Suppressor macrophage treated with lipopolysaccharide for 4 hours (primary cell): Measurements from ENCODE around the gene IGF2BP3.

Experiments
- DNase-seq: peaks from one replicate; pipeline ENCODE4 v3.0.0-alpha.2; 2020

IGF2BP3 gene

DNA sequence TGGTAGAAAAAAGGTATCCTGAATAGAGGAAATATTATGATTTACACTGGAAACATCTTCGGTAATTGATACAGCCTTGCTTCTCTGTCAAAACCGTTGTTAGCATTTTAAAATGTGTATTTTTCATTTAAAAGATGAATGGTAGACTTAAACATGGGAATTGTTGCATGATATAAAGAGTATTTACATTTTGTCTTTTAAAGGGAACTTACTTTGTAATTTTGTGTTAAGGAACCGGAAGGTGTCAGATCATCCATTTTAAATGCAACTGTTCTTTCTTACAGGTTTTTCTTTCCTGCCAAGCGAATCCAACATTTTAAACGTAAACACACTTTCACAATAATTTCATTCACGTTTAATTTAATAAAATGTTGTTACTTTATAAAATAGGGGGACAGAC is 1.8 kb upstream of the IGF2BP3 start:
- DNase-seq = no peak

DNA sequence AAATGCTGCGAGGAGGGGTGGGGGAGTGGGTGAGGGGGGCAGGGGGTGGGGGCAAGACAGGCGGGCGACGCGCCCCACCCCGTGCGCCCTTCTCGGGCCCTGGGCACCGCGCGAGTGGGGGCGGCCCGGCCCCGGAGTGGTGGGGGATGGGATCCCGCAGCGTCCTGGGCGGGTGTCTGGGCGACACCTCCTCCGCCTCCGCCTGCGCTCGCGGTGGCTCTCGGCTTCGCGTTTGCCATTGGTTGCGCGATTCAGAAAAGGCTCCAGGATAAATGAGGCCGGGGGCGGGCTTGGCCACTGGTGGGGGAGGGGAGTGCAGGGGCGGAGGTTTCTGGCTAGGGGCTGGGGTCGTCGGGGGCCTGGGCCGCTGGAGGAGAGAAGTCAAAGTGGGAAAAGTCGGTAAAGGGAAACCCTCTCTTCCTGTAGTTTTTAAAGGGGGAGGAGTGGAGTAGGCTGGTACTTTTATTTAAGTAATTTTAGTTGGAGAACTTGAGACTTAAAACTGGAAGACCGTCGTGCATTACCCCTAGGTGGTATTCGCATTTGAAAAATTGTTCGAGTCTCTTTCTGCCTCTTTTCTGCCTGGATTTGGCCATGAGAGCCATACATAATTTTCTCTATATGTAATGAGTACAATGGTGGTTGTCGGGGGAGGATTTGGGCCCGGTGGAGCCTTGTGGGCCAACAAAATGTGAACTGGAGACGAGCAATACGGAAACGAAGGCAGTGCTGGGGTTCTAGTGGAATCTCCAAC is 992 bp upstream of the IGF2BP3 start:
- DNase-seq = no peak

DNA sequence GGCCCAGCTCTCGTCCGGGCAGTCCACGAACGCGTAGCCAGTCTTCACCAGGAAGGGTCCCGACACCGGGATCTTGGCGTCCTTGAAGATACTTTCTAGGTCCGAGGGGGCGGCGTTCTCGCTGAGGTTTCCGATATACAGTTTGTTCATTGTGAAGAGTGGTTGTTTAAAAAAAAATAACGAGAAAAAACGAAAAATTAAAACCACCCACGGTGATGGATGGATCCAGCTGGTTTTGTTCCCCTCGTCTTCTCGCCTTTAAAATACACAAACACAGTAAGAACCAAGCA is 385 bp downstream of the IGF2BP3 start:
- DNase-seq = no peak

DNA sequence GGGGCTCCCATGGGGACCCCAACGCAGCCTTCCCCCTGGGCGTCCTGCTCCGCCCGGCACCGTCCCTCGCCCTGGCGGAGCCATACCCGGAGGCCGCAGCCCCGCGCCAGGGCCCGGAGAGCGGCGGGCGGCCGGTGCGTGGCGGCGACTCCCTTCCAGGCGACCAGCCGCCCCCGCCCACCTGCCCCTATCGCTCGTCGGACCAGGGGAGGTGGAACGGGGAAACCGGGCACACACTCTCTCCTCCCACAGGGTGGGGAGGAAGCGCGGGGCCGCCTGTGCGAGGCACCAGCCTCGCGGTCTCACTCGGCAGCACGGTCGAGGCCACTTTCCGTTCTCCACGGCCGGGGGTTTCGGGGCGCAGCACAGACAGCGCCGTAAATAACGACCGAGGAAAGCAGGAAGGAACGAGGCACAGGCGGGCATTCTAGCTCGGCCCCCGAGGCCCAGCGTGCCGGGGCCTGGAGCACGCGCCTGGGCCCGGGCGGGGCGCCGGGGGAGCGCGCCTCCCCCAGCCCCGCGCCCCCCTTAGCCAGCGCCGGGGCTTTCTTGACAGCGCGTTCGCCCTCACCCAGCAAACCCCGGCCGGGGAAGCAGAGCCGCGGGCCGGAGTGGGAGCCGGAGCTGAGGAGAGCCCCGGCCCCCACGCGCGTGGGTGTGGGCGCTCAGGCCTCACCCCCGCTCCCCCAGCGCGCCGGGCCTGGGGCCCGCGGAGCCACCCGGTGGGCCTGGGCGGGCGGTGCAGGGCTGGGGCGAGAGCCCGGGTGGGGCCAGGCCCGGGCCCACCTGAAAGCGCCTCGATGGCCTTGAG is 936 bp downstream of the IGF2BP3 start:
- DNase-seq = peak; percentile 11

DNA sequence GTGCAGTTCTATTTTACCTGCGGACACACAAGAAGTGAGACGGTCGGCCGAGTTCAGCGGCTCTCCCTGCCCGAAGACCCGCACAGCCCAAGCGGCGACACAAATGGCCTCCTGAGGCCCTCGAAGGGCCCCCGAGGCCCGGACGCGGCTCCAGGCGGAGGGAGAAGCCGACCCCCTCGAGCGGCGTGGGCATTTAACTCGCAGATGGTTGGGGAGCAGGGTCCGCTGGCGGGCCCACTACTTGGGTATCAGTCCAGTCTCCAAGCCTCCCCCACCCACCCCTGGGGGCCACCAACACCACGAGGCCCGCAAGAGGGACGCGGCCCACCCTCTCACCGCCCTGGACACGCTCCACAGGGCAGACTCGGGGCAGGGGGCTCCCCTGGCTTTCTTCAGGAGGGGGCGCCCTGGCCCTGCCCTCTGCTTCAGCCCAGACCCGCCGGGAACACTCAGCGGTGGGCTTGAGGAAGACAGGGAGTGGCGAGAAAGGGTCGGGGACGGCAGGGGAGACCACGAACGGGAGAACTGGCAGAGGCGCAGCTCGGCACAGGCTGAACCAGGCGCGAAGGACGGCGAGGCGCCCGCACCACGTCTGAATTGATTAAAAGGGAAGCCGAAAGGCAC is 1.7 kb downstream of the IGF2BP3 start:
- no peak for DNase-seq

DNA sequence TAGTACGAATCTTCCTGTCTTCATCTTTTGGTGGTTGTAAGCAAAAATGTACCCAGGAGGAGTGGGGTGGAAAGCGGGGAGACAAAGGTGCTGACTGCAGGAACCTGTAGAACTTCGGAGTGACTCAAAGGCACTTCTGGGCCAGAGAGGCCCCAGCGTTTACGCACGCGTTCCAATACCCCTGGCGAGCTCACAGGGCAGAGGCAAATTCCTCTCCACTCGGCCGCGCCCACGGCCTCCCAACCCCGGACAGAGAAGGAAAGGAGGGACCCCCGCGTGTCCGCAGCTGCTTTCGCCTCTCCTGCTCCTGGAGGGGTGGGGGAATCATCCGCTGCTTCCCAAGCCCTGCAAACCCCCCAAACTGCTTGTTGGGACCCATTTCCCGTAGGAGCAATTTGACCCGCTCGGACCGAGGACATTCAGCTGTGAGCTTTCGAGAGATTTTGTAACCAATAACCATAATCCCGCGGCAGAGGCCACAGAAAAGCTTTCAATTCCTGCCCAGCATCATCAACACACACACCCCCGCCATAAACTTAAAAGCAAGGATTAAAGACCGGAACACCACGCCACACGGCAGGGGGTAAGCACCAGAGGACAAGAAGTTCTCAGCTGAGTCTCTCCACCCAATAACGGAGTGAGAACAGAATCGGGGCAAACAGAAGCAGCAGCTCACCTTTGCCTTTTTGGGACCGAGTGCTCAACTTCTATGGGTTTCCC is 2.3 kb downstream of the IGF2BP3 start:
- peak; percentile 27 for DNase-seq

DNA sequence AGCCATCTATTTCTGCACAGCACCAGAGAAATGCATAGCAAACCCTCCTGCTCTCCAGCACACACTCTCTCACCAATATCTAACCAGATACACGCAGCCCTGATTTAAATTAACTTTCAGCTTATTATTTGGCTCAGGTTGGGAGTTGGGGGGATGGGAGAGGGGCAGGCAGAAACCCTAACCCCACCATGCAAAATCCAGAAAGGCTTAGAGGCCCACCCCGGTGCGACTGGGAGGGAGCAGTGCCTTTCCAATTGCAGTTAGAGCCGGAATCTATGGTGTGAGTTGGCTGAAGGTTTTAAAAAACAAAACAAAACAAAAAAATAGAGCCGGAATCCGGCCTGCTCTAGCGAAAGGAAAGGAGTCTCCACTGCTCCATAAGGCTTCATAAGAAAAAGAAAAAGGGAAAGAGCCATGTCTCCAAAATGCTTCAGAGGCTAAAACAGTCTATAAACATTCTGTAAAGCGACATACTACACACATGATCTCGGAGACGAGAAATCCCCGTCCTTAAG is 2.9 kb downstream of the IGF2BP3 start:
- no peak for DNase-seq

DNA sequence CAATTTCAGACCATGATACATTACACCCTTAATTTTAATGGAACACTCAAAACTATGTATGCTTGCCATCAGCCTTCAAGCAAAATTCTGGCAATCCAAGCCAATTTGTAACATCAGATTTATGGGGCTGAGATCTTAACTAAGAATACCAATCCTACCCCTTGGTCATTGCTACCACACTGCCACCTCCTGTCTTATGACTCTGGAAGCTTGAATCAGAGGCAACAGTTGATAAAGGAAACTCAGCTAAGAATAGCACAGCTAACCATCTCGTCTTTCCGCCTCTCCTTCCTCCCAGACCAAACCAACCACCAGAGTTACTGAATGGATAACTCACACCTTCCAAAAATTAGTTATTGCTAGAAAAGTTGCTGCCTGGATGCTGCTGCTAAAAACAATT is 7.4 kb downstream of the IGF2BP3 start:
- no peak for DNase-seq

DNA sequence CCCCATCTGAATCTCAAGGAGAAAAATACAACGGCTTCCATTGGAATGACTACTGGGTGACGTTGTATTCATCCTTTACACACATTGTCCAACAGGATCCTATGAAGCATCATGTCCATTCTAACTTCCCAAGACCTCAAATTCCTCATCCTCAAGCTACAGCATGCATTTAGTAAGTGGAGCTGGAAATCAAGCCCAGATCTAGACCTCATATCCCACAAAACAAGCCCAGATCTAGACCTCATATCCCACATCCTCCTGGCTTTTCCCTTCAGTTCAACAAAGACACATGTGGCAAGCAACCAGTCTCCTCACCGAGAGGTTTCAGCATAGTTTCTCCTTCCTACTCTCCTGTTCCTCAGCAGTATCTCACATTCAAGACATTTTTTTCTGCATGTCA is 12.2 kb downstream of the IGF2BP3 start:
- no peak for DNase-seq

DNA sequence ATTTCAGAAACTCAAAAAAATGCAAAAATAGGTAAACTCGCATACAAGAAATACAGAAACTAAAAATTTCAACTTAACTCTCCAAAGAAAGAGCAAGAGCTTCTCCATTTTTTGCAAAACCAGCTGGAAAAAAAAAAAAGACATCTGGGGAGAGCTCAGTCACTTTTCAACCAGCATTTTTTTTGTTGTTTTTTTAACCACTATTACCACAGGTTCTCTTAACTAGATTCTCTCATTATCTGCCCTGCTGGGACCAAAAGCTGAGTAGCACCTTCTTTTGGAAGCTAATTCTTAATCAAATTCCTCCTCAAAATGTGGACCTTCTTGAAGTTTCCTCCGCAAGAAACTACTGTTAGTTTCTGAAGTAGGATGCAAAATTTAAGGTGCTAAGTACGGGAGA is 14.2 kb downstream of the IGF2BP3 start:
- DNase-seq = no peak

DNA sequence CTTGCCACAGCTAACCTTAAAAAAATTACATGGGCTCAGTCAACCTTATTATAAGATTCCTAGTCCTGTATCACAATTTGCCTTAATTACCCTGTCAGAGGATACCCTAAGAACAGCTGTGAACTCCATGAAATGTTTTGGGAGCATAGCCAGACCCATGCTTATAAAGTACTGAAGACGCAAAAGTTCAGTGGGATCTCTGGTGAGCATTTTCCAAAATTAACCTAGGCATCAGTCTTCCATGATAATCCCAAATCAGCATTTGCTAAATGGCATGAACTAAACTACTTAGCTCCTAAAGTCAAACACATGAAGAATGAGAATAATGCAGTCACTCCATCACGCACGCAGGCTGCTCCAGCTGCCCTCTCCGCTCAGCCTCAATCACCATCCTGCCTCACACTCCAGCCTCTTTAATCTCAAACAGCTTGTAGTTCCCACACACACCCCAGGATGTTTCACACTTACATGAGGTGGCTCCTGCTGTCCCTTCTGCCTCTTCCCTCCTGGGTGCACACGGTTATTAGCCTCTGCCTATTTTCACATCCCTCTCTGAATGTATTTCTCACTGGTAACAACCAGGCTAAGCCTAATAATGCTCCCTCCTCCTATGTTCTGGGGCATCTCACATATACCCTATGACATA is 15.3 kb downstream of the IGF2BP3 start:
- no peak for DNase-seq

DNA sequence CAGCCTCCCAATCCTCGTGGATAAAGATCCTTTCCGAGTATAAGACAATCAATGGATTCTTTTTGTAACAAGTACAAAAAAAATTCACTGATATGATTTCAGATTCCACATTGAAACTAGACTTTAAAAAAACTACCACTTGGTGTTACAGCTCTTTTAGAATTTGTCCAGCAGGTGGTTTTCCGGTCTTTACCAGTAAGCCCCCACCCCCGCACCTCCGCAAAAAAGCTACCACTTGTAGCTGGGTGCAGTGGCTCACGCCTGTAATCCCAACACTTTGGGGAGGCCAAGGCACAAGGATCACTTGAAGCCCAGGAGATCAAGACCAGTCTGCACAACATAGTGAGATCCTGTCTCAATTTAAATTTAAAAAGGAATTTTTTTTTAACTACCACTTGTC is 19.8 kb downstream of the IGF2BP3 start:
- DNase-seq = no peak

DNA sequence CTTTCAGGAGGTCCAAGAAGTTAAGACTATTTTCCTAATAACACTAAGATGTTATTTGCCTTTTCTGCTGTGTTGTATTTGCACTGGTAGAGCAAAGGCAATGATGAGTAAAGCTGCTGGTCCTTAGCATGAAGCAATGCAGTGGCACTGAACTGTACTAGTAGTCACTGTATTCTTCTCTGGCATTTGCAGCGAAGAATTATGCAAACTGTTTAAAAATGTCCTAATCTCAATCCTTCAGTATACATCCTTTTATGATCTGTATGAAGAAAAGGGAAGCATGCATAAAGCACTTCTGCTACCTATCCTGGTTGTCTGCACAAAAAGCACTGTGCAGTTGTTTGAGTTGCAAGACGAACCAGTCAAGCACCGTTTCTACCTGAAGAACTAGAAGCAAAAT is 20.4 kb downstream of the IGF2BP3 start:
- no peak for DNase-seq

DNA sequence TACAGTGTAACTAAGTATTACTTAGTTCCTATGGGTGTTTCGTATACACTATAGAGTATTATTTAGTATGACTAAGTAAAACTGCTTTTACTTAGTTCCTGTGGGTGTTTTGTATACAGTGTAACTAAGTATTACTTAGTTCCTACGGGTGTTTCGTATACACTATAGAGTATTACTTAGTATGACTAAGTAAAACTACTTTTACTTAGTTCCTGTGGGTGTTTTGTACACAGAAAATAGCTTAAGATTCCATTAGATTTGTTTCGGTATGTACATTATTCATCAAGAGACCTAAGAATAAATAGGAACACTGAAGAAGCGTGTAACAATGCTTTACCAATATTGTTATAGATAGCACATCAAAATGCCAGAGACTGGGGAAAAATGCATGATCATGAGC is 25.0 kb downstream of the IGF2BP3 start:
- DNase-seq = peak; percentile 3

DNA sequence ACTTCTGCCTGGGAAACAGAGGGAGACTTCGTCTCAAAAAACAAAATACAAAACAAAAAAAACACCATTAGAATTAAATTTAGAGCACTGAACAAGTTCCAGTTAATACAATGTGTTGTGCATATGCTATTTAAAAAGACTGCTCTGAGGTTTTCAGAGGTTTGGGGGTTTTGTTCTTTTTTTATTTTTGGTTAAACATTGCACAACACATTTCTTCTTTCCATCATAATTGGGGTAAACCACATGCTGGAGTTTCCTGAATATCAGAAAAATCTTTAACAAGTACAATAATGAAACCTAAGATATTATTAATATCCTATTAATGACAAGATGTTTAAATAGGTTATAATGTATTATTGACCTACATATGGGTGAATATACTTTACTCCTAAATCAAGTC is 26.3 kb downstream of the IGF2BP3 start:
- no peak for DNase-seq

DNA sequence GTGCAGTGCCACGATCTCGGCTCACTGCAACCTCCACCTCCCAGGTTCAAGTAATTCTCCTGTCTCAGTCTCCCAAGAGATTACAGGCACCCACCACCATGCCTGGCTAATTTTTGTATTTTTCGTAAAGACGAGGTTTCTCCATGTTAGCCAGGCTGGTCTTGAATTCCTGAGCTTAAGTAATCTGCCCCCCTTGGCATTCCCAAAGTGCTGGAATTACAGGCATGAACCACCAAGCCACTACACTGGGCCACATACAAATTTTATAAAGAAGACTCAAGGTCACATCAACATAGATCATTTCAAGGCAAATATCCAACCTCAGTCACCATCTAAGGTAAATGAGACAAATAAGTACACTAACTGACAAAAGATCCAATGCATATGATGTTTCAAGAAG is 32.1 kb downstream of the IGF2BP3 start:
- DNase-seq = no peak

DNA sequence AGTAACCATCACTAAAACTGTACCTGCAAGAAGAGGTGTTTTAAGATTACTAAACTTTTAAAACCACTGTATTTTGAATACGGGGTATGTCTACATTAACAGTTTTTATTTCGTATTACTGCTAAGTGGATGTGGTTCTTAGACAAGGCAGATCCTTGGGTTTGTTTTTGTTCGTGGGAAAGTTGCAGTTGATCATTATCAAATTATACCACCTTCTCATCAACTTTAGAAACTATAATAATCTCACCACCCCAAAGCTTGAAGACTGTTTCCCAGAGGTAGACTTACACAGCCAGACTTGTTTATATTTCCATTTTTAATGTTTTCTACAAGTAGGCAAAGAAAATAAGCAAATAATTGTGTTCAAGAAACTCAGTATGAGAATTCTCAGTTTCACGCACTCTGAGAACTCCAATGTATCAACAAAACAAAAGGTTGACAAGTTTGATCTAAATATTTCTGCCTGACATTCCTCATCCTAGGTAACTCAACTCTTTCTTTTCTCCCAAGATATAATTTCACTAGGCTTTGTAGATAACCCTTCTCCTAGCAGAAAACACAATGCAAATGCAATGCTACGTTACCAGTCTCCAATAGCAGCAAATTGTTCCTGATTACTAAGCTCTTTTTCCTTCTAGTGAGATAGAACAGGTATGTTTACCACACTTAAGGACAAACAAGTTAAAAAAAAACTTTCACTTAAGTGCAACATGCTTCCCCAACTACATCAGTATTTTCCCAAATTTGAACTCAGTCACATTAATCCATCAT is 36.0 kb downstream of the IGF2BP3 start:
- DNase-seq = no peak

DNA sequence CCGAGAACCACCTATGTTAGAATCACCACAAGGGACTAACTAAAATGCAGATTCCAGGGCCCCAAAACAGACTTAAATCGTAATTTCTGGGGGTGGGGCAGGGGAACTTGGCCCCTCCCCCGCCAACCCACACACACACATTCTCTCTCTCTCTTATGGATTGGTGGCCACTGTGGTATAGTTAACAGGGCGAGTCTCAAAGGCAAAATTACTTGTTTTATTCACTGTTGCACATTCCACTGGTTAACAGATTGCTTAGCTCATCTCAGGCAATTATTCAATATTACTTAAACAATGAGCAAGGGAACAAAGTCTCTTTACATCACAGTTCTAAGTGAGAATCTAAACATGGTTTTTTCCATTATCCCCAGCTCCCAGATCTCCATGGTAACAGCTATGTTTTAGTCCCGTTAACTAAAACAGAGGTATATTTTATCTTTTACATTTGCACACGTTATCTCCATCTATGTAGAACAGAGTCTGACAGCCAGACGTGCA is 38.5 kb downstream of the IGF2BP3 start:
- no peak for DNase-seq

DNA sequence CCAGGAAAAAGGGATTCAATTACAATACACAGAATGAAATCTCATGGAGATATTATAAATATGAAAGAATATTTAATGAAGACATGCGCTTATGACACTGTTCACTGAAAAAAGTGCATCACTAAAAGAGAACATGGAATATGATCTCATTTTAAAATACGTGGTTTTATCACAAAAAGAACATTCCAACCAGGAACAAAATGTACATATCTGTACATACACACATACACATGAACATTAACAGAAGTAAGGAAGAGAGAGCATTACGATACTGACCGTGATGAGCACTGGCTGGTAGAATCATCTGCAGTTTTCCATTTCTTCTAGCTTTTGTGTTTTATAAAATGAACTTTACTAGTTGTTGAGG is 39.4 kb downstream of the IGF2BP3 start:
- no peak for DNase-seq

DNA sequence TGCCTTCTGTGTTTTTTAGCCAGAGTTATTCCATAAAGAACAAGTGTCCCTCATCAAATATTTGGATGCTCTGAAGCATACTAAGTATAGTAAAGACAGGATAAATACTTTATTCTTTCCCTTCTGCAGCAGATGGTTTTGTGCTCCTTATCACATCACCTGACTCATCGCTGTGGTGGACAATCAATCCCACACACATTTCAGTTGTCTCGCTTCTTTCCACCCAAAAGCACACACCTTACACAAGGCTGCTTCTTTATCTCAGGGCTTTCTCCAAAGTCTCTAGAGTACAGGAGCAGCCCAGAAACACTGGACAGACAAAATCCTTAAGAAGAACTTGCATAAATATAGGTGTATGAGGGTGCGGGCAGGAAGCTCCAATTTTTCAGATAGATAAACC is 43.4 kb downstream of the IGF2BP3 start:
- DNase-seq = no peak

DNA sequence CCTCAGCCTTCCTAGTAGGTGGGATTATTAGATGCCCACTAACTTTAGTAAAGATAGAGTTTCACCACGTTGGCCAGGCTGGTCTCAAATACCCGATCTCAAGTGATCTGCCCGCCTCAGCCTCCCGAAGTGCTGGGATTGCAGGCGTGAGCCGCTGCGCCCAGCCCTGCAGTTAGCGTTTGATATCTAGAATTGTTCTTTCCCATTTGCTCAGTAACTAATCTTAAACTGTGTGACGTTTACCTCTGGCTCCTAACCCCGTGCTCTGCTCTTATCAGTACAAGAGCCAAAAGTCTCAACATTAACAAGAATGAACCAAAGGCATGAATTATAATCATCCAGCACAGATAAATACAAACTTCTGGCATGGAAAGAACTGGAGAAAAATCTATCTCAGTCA is 47.4 kb downstream of the IGF2BP3 start:
- no peak for DNase-seq

DNA sequence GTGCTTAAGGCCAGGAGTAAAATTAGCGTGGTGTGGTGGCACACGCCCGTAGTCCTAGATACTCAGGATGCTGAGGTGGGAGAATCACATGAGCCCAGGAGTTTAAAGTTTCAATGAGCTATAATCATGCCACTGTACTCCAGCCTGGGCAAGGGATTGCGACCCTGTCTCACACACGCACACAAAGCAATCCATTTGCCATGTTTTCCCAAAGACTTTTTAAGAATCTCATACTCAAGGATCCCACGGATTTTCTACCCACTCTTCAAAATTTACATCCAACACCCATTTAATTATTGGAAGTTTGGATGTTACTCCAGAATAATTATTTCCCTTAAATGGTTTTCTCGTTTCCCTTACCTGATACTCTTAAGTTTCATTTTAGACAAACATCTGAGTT is 47.9 kb downstream of the IGF2BP3 start:
- no peak for DNase-seq
